ACHN (cell line): ENCODE data around the gene DUT.

Experiments used
- DNase-seq: peaks from one replicate; pipeline ENCODE4 v3.0.0-alpha.2; 2015
- in situ Hi-C: cut with HindIII; loops from 2 replicates; pipeline ENCODE4 v1.10.0; 2017; ENCODE audit warnings: low sequenced_read_pairs, low pct_ligation_motif_present, low pct_unique_long_range_greater_than_20kb

The DUT gene

DNA sequence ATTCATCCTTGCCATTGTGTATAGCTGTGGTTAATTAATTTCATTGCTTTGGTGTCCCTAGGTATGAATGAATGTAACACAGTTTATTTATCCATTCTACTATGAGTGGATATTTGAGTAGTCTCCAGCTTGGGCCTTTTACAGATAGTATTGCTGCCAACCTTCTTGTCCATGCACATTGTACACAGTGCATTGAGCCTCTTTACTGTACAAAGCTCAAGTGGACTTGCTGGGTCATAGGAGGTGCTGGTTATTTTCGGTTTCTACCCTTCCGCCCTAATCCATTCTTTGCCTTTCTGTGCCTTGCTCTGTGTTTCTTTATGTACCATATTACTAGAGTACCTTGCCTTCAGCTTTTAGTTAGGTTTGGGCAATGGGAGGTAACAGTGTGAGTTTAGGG is 60.7 kb downstream of the DUT start:
- in situ Hi-C loops, result no loop called here
- DNase-seq, result no peak

GRCh38 chr15:48392356-48392755 is 61.1 kb downstream of the DUT start:
- no peak for DNase-seq
- in situ Hi-C loops, result no loop called here
